Heart left ventricle (tissue), 13 donors: ENCODE data around the gene THSD4.

Experiments used
- POLR2A ChIP-seq, 2 donors: fragments of 450-650 bp; IDR thresholded peaks; one replicate each; pipeline ENCODE4 v1.6.1; 2017; ENCODE audit warnings: antibody characterized with exemption in 2 of 2, mild to moderate bottlenecking in 2 of 2, moderate library complexity in 2 of 2
- TF ChIP-seq, protein P1 (sequence below), 12 donors: fragments of 200-600 bp; sonication (generic) in 4 of 12; IDR thresholded peaks; one replicate each; pipeline versions ENCODE4 v1.5.0 to v1.8.0; 2018 to 2022; ENCODE audit warnings: antibody characterized with exemption in 12 of 12, mild to moderate bottlenecking in 5 of 12
- donor health status: ischemic (EF 13 %, LVEDD 7.1; RV severe dilation, severe dysfunction).
- donor health status: DM: no; HTN: yes; CAD: no.
- donor health status: DM: no; HTN: no; CAD: no.
- donor health status: ischemic (EF 25% LVEDD 6.9; RV normal size, moderate dysfunction).
- donor health status: ischemic (EF 25% LVEDD 5.7; RV mildly dilated, moderate dysfunction).
- donor health status: ischemic (EF 35%, LVEDD 5.7; RV mildly dilated, moderate dysfunction).
- donor health status: nonischemic (EF 11% LVEDD 7.7; RV severe dilation, severe dysfunction).
- donor health status: DM: yes; HTN: yes; CAD: no.
- donor health status: PGD.
- donor health status: ischemic (EF 29% LVEDD 5.4; RV normal size, mild dysfunction).
- donor health status: nonischemic (EF 23%, LVEDD 6.1; RV moderate dilation, normal function).

DNA sequence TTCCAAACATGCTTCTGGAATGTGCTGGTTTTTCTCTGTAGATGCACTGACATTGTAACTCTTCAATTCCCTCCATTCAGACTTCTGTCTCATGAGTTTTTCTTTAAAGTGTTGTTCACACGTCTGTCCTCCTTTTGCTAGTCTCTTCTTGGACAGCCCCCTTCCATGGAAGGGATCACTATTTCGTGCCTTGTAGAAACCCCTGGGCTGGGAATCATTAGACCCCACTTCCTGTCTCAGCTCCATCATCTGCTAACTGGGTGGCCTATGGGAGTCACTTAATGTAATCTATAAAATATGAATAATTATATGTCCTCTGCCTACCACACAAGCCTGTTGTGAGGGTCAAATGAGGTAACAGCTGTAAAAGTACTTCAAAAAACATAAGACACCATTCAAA, 110.6 kb downstream of the THSD4 start:
- TF ChIP-seq, protein P1, sequence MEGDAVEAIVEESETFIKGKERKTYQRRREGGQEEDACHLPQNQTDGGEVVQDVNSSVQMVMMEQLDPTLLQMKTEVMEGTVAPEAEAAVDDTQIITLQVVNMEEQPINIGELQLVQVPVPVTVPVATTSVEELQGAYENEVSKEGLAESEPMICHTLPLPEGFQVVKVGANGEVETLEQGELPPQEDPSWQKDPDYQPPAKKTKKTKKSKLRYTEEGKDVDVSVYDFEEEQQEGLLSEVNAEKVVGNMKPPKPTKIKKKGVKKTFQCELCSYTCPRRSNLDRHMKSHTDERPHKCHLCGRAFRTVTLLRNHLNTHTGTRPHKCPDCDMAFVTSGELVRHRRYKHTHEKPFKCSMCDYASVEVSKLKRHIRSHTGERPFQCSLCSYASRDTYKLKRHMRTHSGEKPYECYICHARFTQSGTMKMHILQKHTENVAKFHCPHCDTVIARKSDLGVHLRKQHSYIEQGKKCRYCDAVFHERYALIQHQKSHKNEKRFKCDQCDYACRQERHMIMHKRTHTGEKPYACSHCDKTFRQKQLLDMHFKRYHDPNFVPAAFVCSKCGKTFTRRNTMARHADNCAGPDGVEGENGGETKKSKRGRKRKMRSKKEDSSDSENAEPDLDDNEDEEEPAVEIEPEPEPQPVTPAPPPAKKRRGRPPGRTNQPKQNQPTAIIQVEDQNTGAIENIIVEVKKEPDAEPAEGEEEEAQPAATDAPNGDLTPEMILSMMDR (IDR thresholded peaks at IDR 0.05), result no peak
- TF ChIP-seq POLR2A (IDR thresholded peaks at IDR 0.05), result no peak
